Measurements from ENCODE around the gene EPB41L2. TPM values are rescaled to one million over a fixed set of nuclear protein-coding genes. Genes with fewer than 3 reads are reported as not detected.

EPB41L2 gene
- total RNA-seq, 1 donor from 2014 or later, result 66.3 TPM

GRCh38 chr6:130834482-130835251 lies 228.4 kb downstream of the EPB41L2 start:
- no peak overlapping the region for H3K27ac Mint-ChIP-seq
- DNase-seq (ENCODE audit: low spot score in 2 of 2, unreplicated experiment in 2 of 2), result no peak
- no peaks in the 10 kb centered on the region for H3K9me3 Mint-ChIP-seq
- H3K4me1 Mint-ChIP-seq, result no peaks in the 10 kb centered on the region
- TF ChIP-seq CTCF (IDR thresholded peaks at IDR 0.05; ENCODE audit: unreplicated experiment), result no peak
- H3K27me3 Mint-ChIP-seq (ENCODE audit: low read depth), result no peaks in the 10 kb centered on the region
- no peak overlapping the region for H3K4me3 Mint-ChIP-seq
- H3K36me3 Mint-ChIP-seq, result no peaks in the 10 kb centered on the region

GRCh38 chr6:130833569-130833968 lies 229.5 kb downstream of the EPB41L2 start:
- DNase-seq (ENCODE audit: low spot score in 2 of 2, unreplicated experiment in 2 of 2), result no peak
- no peak overlapping the region for H3K4me3 Mint-ChIP-seq
- H3K9me3 Mint-ChIP-seq, result no peaks in the 10 kb centered on the region
- no peak overlapping the region for H3K27ac Mint-ChIP-seq
- H3K4me1 Mint-ChIP-seq, result peaks cover 2% of the 10 kb centered on the region
- no peak for TF ChIP-seq CTCF (IDR thresholded peaks at IDR 0.05; ENCODE audit: unreplicated experiment)
- H3K36me3 Mint-ChIP-seq, result no peaks in the 10 kb centered on the region
- no peaks in the 10 kb centered on the region for H3K27me3 Mint-ChIP-seq (ENCODE audit: low read depth)

- H3K27ac Mint-ChIP-seq, result no peak overlapping the region
- peaks cover 2% of the 10 kb centered on the region for H3K4me1 Mint-ChIP-seq
- no peaks in the 10 kb centered on the region for H3K9me3 Mint-ChIP-seq
- TF ChIP-seq CTCF (IDR thresholded peaks at IDR 0.05; ENCODE audit: unreplicated experiment), result no peak
- no peak overlapping the region for H3K4me3 Mint-ChIP-seq
- H3K36me3 Mint-ChIP-seq, result no peaks in the 10 kb centered on the region
- no peaks in the 10 kb centered on the region for H3K27me3 Mint-ChIP-seq (ENCODE audit: low read depth)
- DNase-seq (ENCODE audit: low spot score in 2 of 2, unreplicated experiment in 2 of 2), result no peak
Observed at GRCh38 chr6:130831607-130832006, 231.4 kb downstream of the EPB41L2 start.

- no peak for TF ChIP-seq CTCF (IDR thresholded peaks at IDR 0.05; ENCODE audit: unreplicated experiment)
- Mint-ChIP-seq H3K27ac (no peak overlapping the region), H3K9me3 (no peaks in the 10 kb centered on the region), H3K36me3 (no peaks in the 10 kb centered on the region), H3K4me3 (no peak overlapping the region), H3K27me3 (ENCODE audit: low read depth) (peaks cover 3% of the 10 kb centered on the region), H3K4me1 (peaks cover 2% of the 10 kb centered on the region)
- DNase-seq (ENCODE audit: low spot score in 2 of 2, unreplicated experiment in 2 of 2), result no peak
Observed at GRCh38 chr6:130829333-130829910, 233.6 kb downstream of the EPB41L2 start.

- peaks cover 2% of the 10 kb centered on the region for H3K4me1 Mint-ChIP-seq
Observed at GRCh38 chr6:130827247-130828149, 235.5 kb downstream of the EPB41L2 start, which contains the start of gene SMLR1. TSS of gene SMLR1 (plus strand) at chr6:130827406. CDS start at chr6:130827414, 8 bp downstream.

More at GRCh38 chr6:130827247-130828149, 235.5 kb downstream of the EPB41L2 start, which contains the start of gene SMLR1:
- no peak for DNase-seq (ENCODE audit: low spot score in 2 of 2, unreplicated experiment in 2 of 2)
- Mint-ChIP-seq H3K9me3 (no peaks in the 10 kb centered on the region), H3K36me3 (no peaks in the 10 kb centered on the region), H3K27ac (no peak within 1 kb of the TSS), H3K27me3 (ENCODE audit: low read depth) (peaks cover 3% of the 10 kb centered on the region), H3K4me3 (no peak within 1 kb of the TSS)
- TF ChIP-seq CTCF (IDR thresholded peaks at IDR 0.05; ENCODE audit: unreplicated experiment), result no peak

All from mesothelial cell of epicardium (in vitro differentiated cells).